WTC11 (cell line): ENCODE data around the gene MANEA. TPM values are rescaled to one million over a fixed set of nuclear protein-coding genes. Genes with fewer than 3 reads are reported as not detected.

Source experiments
- ATAC-seq: fragments of 200-7000 bp; cut with Tn5 transposase; 2 replicates; pipeline ENCODE4 v1.10.0; 2021; ENCODE audit warnings: mild to moderate bottlenecking, moderate library complexity
- CTCF ChIA-PET: fragments of 300-600 bp; sonication (Branson Sonifier 250); formaldehyde crosslinking; loops from one replicate; lab custom pipeline; 2021; ENCODE audit warnings: antibody characterized with exemption; lab: Charles Lee
- POLR2A ChIA-PET: fragments of 350-600 bp; sonication (Branson Sonifier 250); formaldehyde crosslinking; loops from one replicate; lab custom pipeline; 2021; ENCODE audit warnings: antibody characterized with exemption; lab: Charles Lee
- DNase-seq: peaks from one replicate; pipeline ENCODE4 v3.0.0; 2021; ENCODE audit warnings: low spot score
- H3K27ac Mint-ChIP-seq: 2 replicates; pipeline ENCODE4 v1.8.0; 2021; ENCODE audit warnings: mixed read lengths
- H3K27me3 Mint-ChIP-seq: 2 replicates; pipeline ENCODE4 v1.8.0; 2021; ENCODE audit warnings: low read depth, mild to moderate bottlenecking, moderate library complexity, mixed read lengths
- H3K36me3 Mint-ChIP-seq: 2 replicates; pipeline ENCODE4 v1.8.0; 2021; ENCODE audit warnings: mixed read lengths
- H3K4me1 Mint-ChIP-seq: 2 replicates; pipeline ENCODE4 v1.8.0; 2022; ENCODE audit warnings: mixed read lengths
- H3K4me3 Mint-ChIP-seq: 2 replicates; pipeline ENCODE4 v1.8.0; 2021; ENCODE audit warnings: mild to moderate bottlenecking, moderate library complexity, mixed read lengths
- H3K9me3 Mint-ChIP-seq: 2 replicates; pipeline ENCODE4 v1.8.0; 2021; ENCODE audit warnings: mixed read lengths
- ATF2 ChIP-seq: sonication (generic); formaldehyde crosslinking; IDR thresholded peaks from 2 replicates; pipeline ENCODE4 v1.8.1; 2022; ENCODE audit warnings: low read depth, missing genetic modification reagents, borderline replicate concordance
- CREB1 ChIP-seq: sonication (generic); formaldehyde crosslinking; IDR thresholded peaks from 2 replicates; pipeline ENCODE4 v1.8.0; 2023; ENCODE audit warnings: mild to moderate bottlenecking, missing genetic modification reagents
- E2F5 ChIP-seq: sonication (generic); formaldehyde crosslinking; IDR thresholded peaks from 2 replicates; pipeline ENCODE4 v1.8.1; 2022; ENCODE audit warnings: mild to moderate bottlenecking, moderate library complexity, missing genetic modification reagents
- ERG ChIP-seq: fragments of 250-450 bp; sonication (Bioruptor Pico); IDR thresholded peaks from 2 replicates; pipeline ENCODE4 v1.8.0; 2021; ENCODE audit warnings: mild to moderate bottlenecking
- FOXK1 ChIP-seq: sonication (generic); formaldehyde crosslinking; IDR thresholded peaks from 2 replicates; pipeline ENCODE4 v1.8.0; 2022; ENCODE audit warnings: mild to moderate bottlenecking, moderate library complexity, missing genetic modification reagents
- GABPB1 ChIP-seq: sonication (generic); formaldehyde crosslinking; IDR thresholded peaks from 2 replicates; pipeline ENCODE4 v1.8.1; 2023; ENCODE audit warnings: mild to moderate bottlenecking, missing genetic modification reagents
- GRHL2 ChIP-seq: fragments of 250-450 bp; sonication (Bioruptor Pico); IDR thresholded peaks from 2 replicates; pipeline ENCODE4 v1.8.0; 2022; ENCODE audit warnings: mild to moderate bottlenecking, moderate library complexity; ENCODE audit not compliant: insufficient replicate concordance, severe bottlenecking
- HMGXB4 ChIP-seq: sonication (generic); formaldehyde crosslinking; IDR thresholded peaks from 2 replicates; pipeline ENCODE4 v1.8.1; 2023; ENCODE audit warnings: mild to moderate bottlenecking, moderate library complexity, missing genetic modification reagents
- MYBL2 ChIP-seq: sonication (generic); formaldehyde crosslinking; IDR thresholded peaks from 2 replicates; pipeline ENCODE4 v1.8.1; 2023; ENCODE audit warnings: mild to moderate bottlenecking, moderate library complexity, missing genetic modification reagents
- NR1H2 ChIP-seq: sonication (generic); formaldehyde crosslinking; IDR thresholded peaks from 2 replicates; pipeline ENCODE4 v1.9.0; 2021; ENCODE audit warnings: mild to moderate bottlenecking, moderate library complexity, missing genetic modification reagents
- NR2C2 ChIP-seq: sonication (generic); formaldehyde crosslinking; IDR thresholded peaks from 2 replicates; pipeline ENCODE4 v1.8.0; 2022; ENCODE audit warnings: mild to moderate bottlenecking, missing genetic modification reagents
- PREB ChIP-seq: sonication (generic); formaldehyde crosslinking; IDR thresholded peaks from 2 replicates; pipeline ENCODE4 v1.8.1; 2022; ENCODE audit warnings: mild to moderate bottlenecking, missing genetic modification reagents, moderate library complexity, borderline replicate concordance
- PRRX2 ChIP-seq: fragments of 250-450 bp; sonication (Bioruptor Pico); IDR thresholded peaks from 2 replicates; pipeline ENCODE4 v1.8.0; 2021; ENCODE audit warnings: mild to moderate bottlenecking
- SMAD3 ChIP-seq: sonication (generic); formaldehyde crosslinking; IDR thresholded peaks from 2 replicates; pipeline ENCODE4 v1.8.0; 2022; ENCODE audit warnings: missing genetic modification reagents, mild to moderate bottlenecking, borderline replicate concordance
- TCF7 ChIP-seq: sonication (generic); formaldehyde crosslinking; IDR thresholded peaks from 2 replicates; pipeline ENCODE4 v1.8.0; 2022; ENCODE audit warnings: mild to moderate bottlenecking, low read depth, missing genetic modification reagents, moderate library complexity
- TEAD1 ChIP-seq: sonication (generic); formaldehyde crosslinking; IDR thresholded peaks from 2 replicates; pipeline ENCODE4 v1.8.0; 2022; ENCODE audit warnings: mild to moderate bottlenecking, missing genetic modification reagents
- TEAD4 ChIP-seq: sonication (generic); formaldehyde crosslinking; IDR thresholded peaks from 2 replicates; pipeline ENCODE4 v1.8.0; 2022; ENCODE audit warnings: mild to moderate bottlenecking, missing genetic modification reagents
- ZNF219 ChIP-seq: sonication (generic); formaldehyde crosslinking; IDR thresholded peaks from 2 replicates; pipeline ENCODE4 v1.8.0; 2023; ENCODE audit warnings: missing genetic modification reagents, mild to moderate bottlenecking, borderline replicate concordance
- ZNF396 ChIP-seq: fragments of 250-450 bp; sonication (Bioruptor Pico); IDR thresholded peaks from 2 replicates; pipeline ENCODE4 v1.8.0; 2021; ENCODE audit warnings: mild to moderate bottlenecking, moderate library complexity, borderline replicate concordance
- ZNF423 ChIP-seq: fragments of 250-450 bp; sonication (Bioruptor Pico); IDR thresholded peaks from 2 replicates; pipeline ENCODE4 v2.1.2; 2022; ENCODE audit warnings: mild to moderate bottlenecking, moderate library complexity
- ZNF425 ChIP-seq: fragments of 250-450 bp; sonication (Bioruptor Pico); conservative IDR thresholded peaks from 2 replicates; pipeline ENCODE4 v1.9.0; 2021; ENCODE audit warnings: mild to moderate bottlenecking
- ZNF512 ChIP-seq: sonication (generic); formaldehyde crosslinking; IDR thresholded peaks from 2 replicates; pipeline ENCODE4 v1.8.1; 2022; ENCODE audit warnings: missing genetic modification reagents, borderline replicate concordance
- total RNA-seq: library from RNA; stranded (reverse); gene quantifications from 3 replicates; pipeline ENCODE4 v1.2.3, GENCODE V29; 2021

Gene MANEA
- total RNA-seq, 1 experiment from 2014 or later, result 6.1 TPM

- TF ChIP-seq FOXK1 (CRISPR knock-in tag) (no peak), PREB (CRISPR knock-in tag) (no peak), ATF2 (CRISPR knock-in tag) (no peak), ZNF425 (no peak), NR1H2 (CRISPR knock-in tag) (no peak), ZNF512 (CRISPR knock-in tag) (no peak), ERG (CRISPR knock-in tag) (no peak), E2F5 (CRISPR knock-in tag) (no peak)
- no peak overlapping the region for H3K27ac Mint-ChIP-seq
- ATAC-seq (no peak), DNase-seq (no peak)
- no peaks in the 10 kb centered on the region; the same call in 1 of the 2 replicates for H3K27me3 Mint-ChIP-seq
- peaks cover 3% of the 10 kb centered on the region; the same call in 1 of the 2 replicates for H3K4me1 Mint-ChIP-seq
- H3K4me3 Mint-ChIP-seq, result no peak overlapping the region
- ChIA-PET CTCF (no interaction called here), POLR2A (no interaction called here)
- H3K36me3 Mint-ChIP-seq, result no peaks in the 10 kb centered on the region
- no peaks in the 10 kb centered on the region for H3K9me3 Mint-ChIP-seq
Observed at GRCh38 chr6:95614094-95614493, 36.8 kb downstream of the MANEA start.

GRCh38 chr6:95629551-95629950, 52.2 kb downstream of the MANEA start:
- DNase-seq, result no peak
- peaks cover 44% of the 10 kb centered on the region for H3K9me3 Mint-ChIP-seq
- CTCF ChIA-PET, result no interaction called here
- H3K36me3 Mint-ChIP-seq, result peaks cover 24% of the 10 kb centered on the region
- H3K4me1 Mint-ChIP-seq, result no peaks in the 10 kb centered on the region
- H3K27ac Mint-ChIP-seq, result no peak overlapping the region
- no peak for ATAC-seq
- H3K27me3 Mint-ChIP-seq, result no peaks in the 10 kb centered on the region
- H3K4me3 Mint-ChIP-seq, result no peak overlapping the region
- TF ChIP-seq SMAD3 (no peak), TEAD1 (CRISPR knock-in tag) (no peak), ZNF396 (CRISPR knock-in tag) (no peak), ZNF423 (CRISPR knock-in tag) (no peak), MYBL2 (no peak), CREB1 (CRISPR knock-in tag) (no peak), TEAD4 (CRISPR knock-in tag) (no peak), ZNF219 (no peak), HMGXB4 (CRISPR knock-in tag) (no peak), GABPB1 (CRISPR knock-in tag) (no peak), GRHL2 (CRISPR knock-in tag) (no peak), PRRX2 (CRISPR knock-in tag) (no peak), TCF7 (no peak), NR2C2 (CRISPR knock-in tag) (no peak)
- POLR2A ChIA-PET, result no interaction called here
